SK-N-MC (cell line): ENCODE results near the gene MAGI2.

Experiments used
- DNase-seq: peaks from one replicate; pipeline ENCODE4 v3.0.0-alpha.2; 2011; ENCODE audit warnings: low read depth, low spot score
- H3K27ac ChIP-seq: fragments of 200-600 bp; sonication (generic); 2 replicates; pipeline ENCODE4 v1.5.1; 2016; ENCODE audit warnings: mixed run types
- H3K36me3 ChIP-seq: fragments of 200-600 bp; sonication (generic); 2 replicates; pipeline ENCODE4 v1.6.1; 2017; ENCODE audit warnings: antibody characterized with exemption, low read length, mixed read lengths; ENCODE audit not compliant: insufficient read depth
- H3K4me3 ChIP-seq: fragments of 200-600 bp; sonication (generic); 2 replicates; pipeline ENCODE4 v1.5.1; 2016
- H3K9ac ChIP-seq: fragments of 200-600 bp; sonication (generic); 2 replicates; pipeline ENCODE4 v1.8.0; 2017; ENCODE audit warnings: mixed run types, mixed read lengths; ENCODE audit not compliant: insufficient read length
- H3K9me3 ChIP-seq: fragments of 200-600 bp; sonication (generic); 2 replicates; pipeline ENCODE4 v1.6.1; 2017; ENCODE audit warnings: low read depth, mild to moderate bottlenecking, antibody characterized with exemption, low read length, moderate library complexity, mixed read lengths
- EZH2 ChIP-seq: fragments of 200-600 bp; sonication (generic); IDR thresholded peaks from one replicate; pipeline ENCODE4 v1.6.1; 2017; ENCODE audit warnings: antibody characterized with exemption
- FOXP2 ChIP-seq: optimal IDR thresholded peaks from 2 replicates; pipeline ENCODE3; 2011; ENCODE audit warnings: mild to moderate bottlenecking, moderate library complexity; ENCODE audit not compliant: insufficient read depth; ENCODE audit errors: extremely low read length, control extremely low read depth
- POLR2AphosphoS5 ChIP-seq: IDR thresholded peaks from 2 replicates; pipeline ENCODE4 v1.6.1; 2012; ENCODE audit warnings: mild to moderate bottlenecking, low read depth, low read length, borderline replicate concordance

MAGI2 gene

DNA sequence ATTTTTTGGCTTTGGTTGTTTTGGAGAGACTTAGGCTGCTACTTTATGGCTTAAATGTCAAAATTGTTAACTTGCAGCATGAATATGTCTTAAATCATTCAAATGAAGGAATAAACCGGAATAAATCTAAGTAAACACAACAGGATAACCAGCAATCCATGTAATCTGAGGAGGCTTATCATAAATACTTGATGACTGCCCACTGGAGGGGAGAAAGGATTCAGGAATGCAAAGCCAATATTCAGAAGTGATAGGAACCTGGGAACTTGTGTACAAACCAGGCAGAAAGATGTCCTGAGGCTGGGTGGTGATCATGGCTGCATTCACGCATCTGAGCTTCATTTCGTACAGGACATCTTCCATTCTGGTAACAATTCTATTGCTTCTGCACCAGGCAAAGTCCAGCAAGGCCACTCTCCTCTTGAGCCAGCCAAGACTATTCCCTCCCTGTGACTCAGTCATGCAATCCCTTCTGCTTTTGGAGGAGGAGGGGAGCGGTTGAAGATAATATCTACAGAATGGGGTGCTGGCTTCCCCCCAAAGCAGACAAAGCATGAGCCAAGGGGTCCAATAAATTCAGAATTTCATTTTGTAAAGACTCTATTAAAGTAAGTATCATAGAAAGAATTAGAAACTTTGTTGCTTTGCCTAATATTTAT, 1280.4 kb downstream of the MAGI2 start:
- no peak overlapping the region for H3K4me3 ChIP-seq
- H3K36me3 ChIP-seq, result no peaks in the 10 kb centered on the region
- DNase-seq, result no peak
- H3K27ac ChIP-seq, result no peak overlapping the region
- no peak for TF ChIP-seq FOXP2
- TF ChIP-seq EZH2, result no peak
- no peak for TF ChIP-seq POLR2AphosphoS5
- no peaks in the 10 kb centered on the region for H3K9me3 ChIP-seq
- no peak overlapping the region for H3K9ac ChIP-seq

DNA sequence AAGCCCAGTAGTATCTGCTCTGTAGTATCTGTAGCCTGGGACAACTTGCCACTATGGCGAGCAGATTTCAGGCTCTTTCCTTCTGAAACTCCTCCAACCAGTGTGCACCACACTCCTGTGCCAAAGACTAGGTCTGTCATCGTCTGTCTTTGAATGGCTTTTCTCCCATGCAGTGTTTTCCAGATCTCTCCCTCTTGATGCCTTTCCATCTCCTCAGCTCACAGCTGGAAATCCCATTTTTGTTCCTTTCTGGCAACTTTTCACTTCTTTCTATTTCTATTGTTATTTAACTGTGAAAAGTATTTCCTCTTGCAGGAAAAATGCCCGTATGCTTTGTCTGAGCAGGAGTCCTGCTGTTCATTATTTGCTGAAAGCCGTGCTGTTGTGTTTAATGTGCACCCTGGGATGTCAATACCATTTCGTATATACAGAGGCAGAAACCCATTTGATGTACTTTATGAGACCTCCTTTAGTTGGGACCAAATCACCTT, 1281.2 kb downstream of the MAGI2 start:
- Histone ChIP-seq H3K9ac (no peak overlapping the region), H3K4me3 (no peak overlapping the region), H3K27ac (no peak overlapping the region), H3K36me3 (no peaks in the 10 kb centered on the region), H3K9me3 (no peaks in the 10 kb centered on the region)
- DNase-seq, result no peak
- no peak for TF ChIP-seq FOXP2
- no peak for TF ChIP-seq EZH2
- TF ChIP-seq POLR2AphosphoS5, result no peak

DNA sequence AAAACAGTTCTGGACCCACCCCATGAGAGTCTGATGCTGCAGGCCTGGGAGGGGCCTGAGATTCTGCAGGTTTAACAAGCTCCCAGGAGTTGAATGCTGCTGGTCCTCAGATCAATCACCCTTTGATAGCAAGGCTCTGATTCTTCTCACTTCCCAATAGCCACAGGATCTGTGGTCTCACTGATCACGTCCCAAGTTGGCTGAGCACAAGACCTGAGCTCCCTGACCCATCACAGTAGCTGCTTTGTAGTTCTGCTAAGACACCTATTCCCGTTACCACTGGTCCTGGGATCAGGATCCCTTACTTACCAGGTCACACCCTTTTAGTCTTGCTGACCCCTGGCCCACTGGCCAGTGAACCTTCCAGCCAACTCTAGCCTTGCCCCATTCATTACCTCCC, 1282.1 kb downstream of the MAGI2 start:
- no peaks in the 10 kb centered on the region for H3K9me3 ChIP-seq
- no peak for TF ChIP-seq POLR2AphosphoS5
- TF ChIP-seq FOXP2, result no peak
- no peak for TF ChIP-seq EZH2
- DNase-seq, result no peak
- no peak overlapping the region for H3K9ac ChIP-seq
- H3K4me3 ChIP-seq, result no peak overlapping the region
- H3K27ac ChIP-seq, result no peak overlapping the region
- H3K36me3 ChIP-seq, result no peaks in the 10 kb centered on the region

DNA sequence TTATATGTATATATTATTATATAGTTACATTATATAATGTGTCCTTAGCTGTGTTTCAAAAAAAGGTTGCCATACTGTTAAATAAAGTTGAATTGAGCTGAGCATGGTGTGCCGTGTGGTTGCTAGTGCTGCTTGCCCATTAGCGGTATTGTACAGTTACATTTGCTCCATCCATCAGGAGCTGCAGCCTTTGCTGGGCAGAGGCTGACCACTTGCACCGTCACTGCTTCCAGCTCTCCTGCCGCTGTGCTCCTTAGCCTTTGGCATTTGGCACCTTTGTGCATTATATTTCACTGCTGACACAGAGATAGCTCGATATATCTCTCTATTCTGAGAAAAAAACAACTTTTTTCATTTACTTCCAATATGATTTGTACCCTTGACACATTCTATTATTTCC, 1282.7 kb downstream of the MAGI2 start:
- TF ChIP-seq EZH2 (no peak), FOXP2 (no peak), POLR2AphosphoS5 (no peak)
- Histone ChIP-seq H3K9ac (no peak overlapping the region), H3K9me3 (no peaks in the 10 kb centered on the region), H3K27ac (no peak overlapping the region), H3K4me3 (no peak overlapping the region), H3K36me3 (no peaks in the 10 kb centered on the region)
- no peak for DNase-seq

DNA sequence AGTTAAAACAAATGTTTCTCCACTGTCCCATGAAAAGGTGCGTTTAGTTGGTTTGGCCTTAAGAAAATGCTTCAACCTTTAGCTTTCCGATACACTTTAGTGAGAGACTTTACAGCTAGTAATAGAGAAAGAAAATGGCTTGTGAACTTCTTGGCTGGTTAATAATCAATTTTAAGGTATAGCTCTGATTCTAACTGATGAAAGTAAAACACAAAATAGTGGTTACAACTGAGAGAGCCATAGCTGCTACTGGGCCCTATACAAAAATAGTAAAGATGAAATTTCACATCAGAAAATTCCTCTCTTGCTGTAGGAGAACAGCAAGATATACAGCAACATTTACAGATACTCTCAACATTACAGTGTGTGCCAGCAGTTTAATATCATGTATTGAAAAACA, 1283.5 kb downstream of the MAGI2 start:
- no peak overlapping the region for H3K27ac ChIP-seq
- no peak overlapping the region for H3K9ac ChIP-seq
- no peak overlapping the region for H3K4me3 ChIP-seq
- no peaks in the 10 kb centered on the region for H3K36me3 ChIP-seq
- TF ChIP-seq FOXP2 (no peak), POLR2AphosphoS5 (no peak)
- no peaks in the 10 kb centered on the region for H3K9me3 ChIP-seq
- no peak for DNase-seq

DNA sequence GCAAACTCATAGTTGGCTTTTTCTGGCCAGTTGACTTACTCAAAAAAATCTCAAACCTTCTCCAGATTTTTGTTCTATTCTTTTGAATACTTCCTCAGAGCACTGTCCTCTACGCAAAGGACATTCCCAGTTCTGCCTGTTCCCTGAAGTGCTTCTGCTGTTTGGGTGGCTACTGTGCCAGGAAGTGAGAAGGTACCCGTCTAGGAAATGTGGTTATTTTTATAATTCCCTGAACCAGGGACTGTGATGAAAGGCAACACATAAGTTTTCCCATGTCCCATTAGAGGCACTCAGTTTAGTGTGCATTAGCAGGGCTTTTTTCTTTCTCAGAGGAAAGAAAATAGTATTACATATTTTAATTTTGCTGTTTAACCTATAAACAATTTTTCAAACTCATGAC, 1284.6 kb downstream of the MAGI2 start:
- Histone ChIP-seq H3K27ac (no peak overlapping the region), H3K9ac (no peak overlapping the region), H3K9me3 (no peaks in the 10 kb centered on the region), H3K36me3 (no peaks in the 10 kb centered on the region), H3K4me3 (no peak overlapping the region)
- TF ChIP-seq POLR2AphosphoS5 (no peak), EZH2 (no peak), FOXP2 (no peak)
- no peak for DNase-seq

DNA sequence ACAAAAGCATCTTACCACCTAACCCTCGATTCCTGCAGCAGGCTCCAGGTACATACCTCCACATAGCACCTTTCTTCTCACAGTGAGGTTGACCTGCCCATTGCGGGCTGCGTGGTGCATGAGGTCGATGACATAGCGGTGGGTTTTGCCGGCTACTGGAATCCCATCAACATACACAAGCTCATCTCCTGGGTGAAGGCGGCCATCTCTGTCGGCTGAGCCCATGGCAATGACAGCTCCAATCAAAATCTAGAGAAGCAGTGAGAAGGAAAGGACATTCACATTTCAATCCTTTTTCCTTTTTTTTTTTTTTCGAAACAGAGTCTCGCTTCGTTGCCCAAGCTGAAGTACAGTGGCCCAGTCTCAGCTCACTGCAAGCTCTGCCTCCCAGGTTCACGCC, 1285.6 kb downstream of the MAGI2 start:
- TF ChIP-seq POLR2AphosphoS5 (no peak), FOXP2 (no peak), EZH2 (no peak)
- no peak for DNase-seq
- Histone ChIP-seq H3K27ac (no peak overlapping the region), H3K4me3 (no peak overlapping the region), H3K9me3 (no peaks in the 10 kb centered on the region), H3K36me3 (no peaks in the 10 kb centered on the region), H3K9ac (no peak overlapping the region)

DNA sequence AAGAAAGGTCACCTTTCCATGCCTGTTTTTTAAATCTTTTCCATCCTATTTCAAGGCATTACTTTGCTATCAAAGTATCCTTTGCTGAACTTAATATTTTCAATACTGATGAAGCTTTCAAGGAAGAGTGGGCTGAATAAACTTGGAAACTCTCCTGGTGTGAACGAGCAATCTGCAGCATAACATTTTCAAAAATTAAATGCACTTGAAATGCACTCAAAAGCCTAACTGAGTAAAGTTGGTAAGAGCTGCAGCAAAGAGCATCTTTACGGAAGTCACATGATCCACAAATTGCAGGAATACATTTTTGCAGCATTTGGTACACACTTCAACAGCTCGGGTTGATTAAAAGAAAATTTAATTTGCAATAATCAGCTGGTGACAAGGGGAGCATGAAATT, 1287.6 kb downstream of the MAGI2 start:
- Histone ChIP-seq H3K27ac (no peak overlapping the region), H3K9ac (no peak overlapping the region), H3K36me3 (no peaks in the 10 kb centered on the region), H3K9me3 (no peaks in the 10 kb centered on the region), H3K4me3 (no peak overlapping the region)
- no peak for DNase-seq
- no peak for TF ChIP-seq EZH2
- TF ChIP-seq POLR2AphosphoS5, result no peak
- TF ChIP-seq FOXP2, result no peak

DNA sequence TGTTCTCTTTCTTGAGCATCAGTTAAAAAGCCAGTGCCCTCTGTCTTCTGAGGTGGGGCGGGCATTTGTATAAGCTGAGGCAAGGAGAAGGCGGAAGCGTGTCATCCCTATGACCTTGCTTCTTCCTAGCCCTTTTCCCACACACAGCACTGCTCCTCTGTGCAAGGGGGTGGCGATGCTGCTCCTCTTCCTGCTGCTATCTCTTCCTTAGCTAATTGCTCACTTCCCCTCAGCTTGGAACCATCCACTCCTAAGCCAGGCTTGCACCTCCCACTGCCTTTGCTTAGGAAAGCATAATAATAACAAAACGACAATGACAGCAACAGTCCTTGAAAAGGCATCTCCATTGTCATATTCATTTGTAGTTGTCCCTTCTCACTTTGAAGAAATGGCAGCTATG, 1288.0 kb downstream of the MAGI2 start:
- no peaks in the 10 kb centered on the region for H3K36me3 ChIP-seq
- no peaks in the 10 kb centered on the region for H3K9me3 ChIP-seq
- no peak overlapping the region for H3K4me3 ChIP-seq
- DNase-seq, result no peak
- no peak overlapping the region for H3K9ac ChIP-seq
- TF ChIP-seq EZH2 (no peak), FOXP2 (no peak)
- H3K27ac ChIP-seq, result no peak overlapping the region

DNA sequence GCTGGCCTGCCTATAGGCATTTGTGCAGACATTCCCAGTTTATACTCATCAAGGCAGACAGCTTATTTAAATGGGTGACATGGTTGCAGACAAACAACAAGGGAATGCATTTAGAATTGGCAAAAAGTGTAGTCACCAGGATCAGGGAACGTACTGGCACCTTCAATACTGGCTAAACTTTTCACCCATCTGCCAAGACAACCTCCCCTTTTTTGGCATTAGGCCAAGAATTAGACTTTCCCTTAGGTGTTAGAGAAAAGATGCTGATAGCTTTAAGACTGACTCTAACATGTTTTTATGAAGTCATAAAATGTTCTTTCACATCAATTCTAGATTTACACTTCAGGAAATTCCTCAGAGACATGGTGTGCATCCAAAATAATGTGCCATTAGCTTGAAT, 1289.0 kb downstream of the MAGI2 start:
- no peak for DNase-seq
- H3K36me3 ChIP-seq, result no peaks in the 10 kb centered on the region
- H3K9me3 ChIP-seq, result no peaks in the 10 kb centered on the region
- TF ChIP-seq POLR2AphosphoS5 (no peak), FOXP2 (no peak), EZH2 (no peak)
- H3K4me3 ChIP-seq, result no peak overlapping the region
- no peak overlapping the region for H3K9ac ChIP-seq
- no peak overlapping the region for H3K27ac ChIP-seq
